ENCODE data around the gene SH3RF3.

DNA sequence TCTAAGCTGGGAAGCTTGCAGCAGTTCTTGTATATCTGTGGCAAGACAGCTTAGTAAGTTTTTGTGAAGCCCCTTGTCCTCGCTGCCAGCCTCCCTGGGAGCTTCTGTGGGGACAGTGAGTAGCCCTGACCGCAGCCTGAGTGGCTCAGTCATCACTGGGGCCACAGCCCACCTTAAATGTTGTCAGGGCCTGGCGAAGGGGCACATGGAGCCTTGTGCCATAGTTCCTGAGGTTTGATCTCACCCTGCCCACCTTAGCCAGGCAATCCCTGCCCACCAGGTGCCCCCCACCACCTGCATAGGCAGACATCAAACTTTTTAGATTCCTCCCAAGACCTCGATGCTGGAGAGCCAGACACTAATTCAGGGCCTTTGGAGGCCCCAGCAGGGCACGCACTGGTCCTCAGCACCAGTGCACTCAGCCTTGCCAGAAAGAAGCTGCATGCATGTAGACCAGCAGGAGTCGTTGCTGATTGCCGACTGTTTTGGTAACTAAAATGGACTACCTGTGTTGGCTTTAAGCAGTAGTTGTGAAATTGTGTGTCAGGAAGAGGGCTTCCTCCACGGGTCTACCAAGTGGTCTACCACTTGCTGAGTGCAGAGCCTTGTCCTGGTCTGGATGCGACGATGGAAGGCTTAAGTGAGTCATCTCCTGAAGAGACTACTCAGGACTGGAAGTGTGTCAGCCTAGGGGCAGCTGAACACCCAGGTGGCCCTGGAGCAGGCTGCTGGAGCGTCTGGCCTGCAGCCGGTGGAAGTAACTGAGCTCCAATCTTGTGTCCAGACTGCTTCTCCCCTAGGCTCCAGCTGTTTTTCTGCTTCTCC lies 251.7 kb downstream of the SH3RF3 start:
- TF ChIP-seq CTCF (conservative IDR thresholded peaks at IDR 0.05 in 1 of 2, IDR thresholded peaks at IDR 0.05 in 1 of 2; ENCODE audit: low read depth in 1 of 2, low read length in 2 of 2) (no peak), EZH2 (IDR thresholded peaks at IDR 0.05; ENCODE audit: low read length, missing control alignments) (no peak)

All from fibroblast of lung (primary cell).